HepG2 (cell line): Measurements from ENCODE around the gene ZNF616. TPM values are rescaled to one million over a fixed set of nuclear protein-coding genes. Genes with fewer than 3 reads are reported as not detected.
A peak's percentile ranks its signal among the peaks of the same experiment; 100 is the strongest.

Source experiments
- ASH2L ChIP-seq: fragments of 300-600, 200-600 bp; sonication (generic); IDR thresholded peaks from 2 replicates; pipeline ENCODE4 v1.7.0; 2017; ENCODE audit warnings: low read depth, mild to moderate bottlenecking, moderate library complexity, mixed read lengths, low read length; ENCODE audit not compliant: insufficient read length
- HOXA9 ChIP-seq: sonication (generic); formaldehyde crosslinking; IDR thresholded peaks from 2 replicates; pipeline ENCODE4 v1.8.1; 2022; ENCODE audit warnings: missing genetic modification reagents, mild to moderate bottlenecking, moderate library complexity, borderline replicate concordance
- KLF15 ChIP-seq: sonication (generic); formaldehyde crosslinking; IDR thresholded peaks from 2 replicates; pipeline ENCODE4 v1.8.1; 2023; ENCODE audit warnings: borderline replicate concordance, mild to moderate bottlenecking, inconsistent platforms, missing genetic modification reagents, mixed read lengths
- MXD4 ChIP-seq: IDR thresholded peaks from 2 replicates; pipeline ENCODE4 v1.6.1; 2016; ENCODE audit warnings: mild to moderate bottlenecking, missing biosample characterization, missing genetic modification reagents
- SIX4 ChIP-seq: sonication (generic); formaldehyde crosslinking; IDR thresholded peaks from 2 replicates; pipeline ENCODE4 v1.4.0; 2020; ENCODE audit warnings: missing genetic modification reagents
- TBX2 ChIP-seq: sonication (generic); formaldehyde crosslinking; IDR thresholded peaks from 2 replicates; pipeline ENCODE4 v1.5.0; 2020; ENCODE audit warnings: missing genetic modification reagents, mild to moderate bottlenecking, borderline replicate concordance
- TMF1 ChIP-seq: sonication (generic); formaldehyde crosslinking; IDR thresholded peaks from 2 replicates; pipeline ENCODE4 v1.8.1; 2022; ENCODE audit warnings: low read depth, missing genetic modification reagents
- ZFP37 ChIP-seq: sonication (generic); formaldehyde crosslinking; IDR thresholded peaks from 2 replicates; pipeline ENCODE4 v1.4.0; 2020; ENCODE audit warnings: missing genetic modification reagents, borderline replicate concordance
- ZKSCAN5 ChIP-seq: sonication (generic); formaldehyde crosslinking; IDR thresholded peaks from 2 replicates; pipeline ENCODE4 v1.5.1; 2020; ENCODE audit warnings: mild to moderate bottlenecking, missing genetic modification reagents
- ZMAT3 ChIP-seq: sonication (generic); formaldehyde crosslinking; conservative IDR thresholded peaks from 2 replicates; pipeline ENCODE4 v1.7.0; 2021; ENCODE audit warnings: missing genetic modification reagents
- ZNF235 ChIP-seq: sonication (generic); formaldehyde crosslinking; IDR thresholded peaks from 2 replicates; pipeline ENCODE4 v1.8.1; 2023; ENCODE audit warnings: mild to moderate bottlenecking, missing genetic modification reagents, borderline replicate concordance
- ZNF660 ChIP-seq: sonication (generic); formaldehyde crosslinking; IDR thresholded peaks from 2 replicates; pipeline ENCODE4 v1.5.1; 2020; ENCODE audit warnings: mild to moderate bottlenecking, low read depth, missing genetic modification reagents, borderline replicate concordance
- ZNF816 ChIP-seq: sonication (generic); formaldehyde crosslinking; IDR thresholded peaks from 2 replicates; pipeline ENCODE4 v1.8.0; 2022; ENCODE audit warnings: missing genetic modification reagents, mild to moderate bottlenecking, borderline replicate concordance
- polyA plus RNA-seq, 8 experiments: library from polyadenylated mRNA; depleted of rRNA in 3 of 8; stranded (reverse) in 7 of 8; unstranded in 1 of 8; fragments of >200 nt; fragmentation: Illumina TruSeq in 4 of 8; extraction: Trizol in 4 of 8; gene quantifications; 2 replicates each; pipeline versions ENCODE4 v1.2.1 to v1.2.3, GENCODE V29; 2011 to 2016; ENCODE audit warnings: low read depth in 4 of 8, missing spikeins in 1 of 8, mixed read lengths in 1 of 8; ENCODE audit not compliant: insufficient read depth in 1 of 8
- total RNA-seq, 5 experiments: library from RNA; depleted of rRNA; stranded (reverse); fragments of >200 nt; fragmentation: Illumina TruSeq; extraction: Trizol; gene quantifications; 2 replicates each; pipeline ENCODE4 v1.2.3, GENCODE V29; 2016; ENCODE audit warnings: low read depth in 1 of 5
- TF ChIP-seq, protein P1 (sequence below), 2 experiments: sonication (generic) in 1 of 2; formaldehyde crosslinking in 1 of 2; IDR thresholded peaks; 2 replicates each; pipeline versions ENCODE4 v1.4.0 to v1.6.1; 2016 to 2020; ENCODE audit warnings: borderline replicate concordance in 1 of 2, low read depth in 1 of 2, mild to moderate bottlenecking in 1 of 2, missing genetic modification reagents in 1 of 2
- TF ChIP-seq, protein P2 (sequence below): sonication (generic); formaldehyde crosslinking; IDR thresholded peaks from 2 replicates; pipeline ENCODE4 v1.4.0; 2020; ENCODE audit warnings: missing genetic modification reagents
- TF ChIP-seq, protein P3 (sequence below): sonication (generic); formaldehyde crosslinking; IDR thresholded peaks from 2 replicates; pipeline ENCODE4; 2020; ENCODE audit warnings: missing genetic modification reagents, mild to moderate bottlenecking, borderline replicate concordance
- TF ChIP-seq, protein P4 (sequence below): IDR thresholded peaks from 2 replicates; pipeline ENCODE4 v1.6.1; 2016

The ZNF616 gene
- total and polyA plus RNA-seq, 2 of the 13 experiments (the other 11 are each of a cell fraction or from before 2014, with no cell fraction given), result 2.2 to 10.4 TPM

DNA sequence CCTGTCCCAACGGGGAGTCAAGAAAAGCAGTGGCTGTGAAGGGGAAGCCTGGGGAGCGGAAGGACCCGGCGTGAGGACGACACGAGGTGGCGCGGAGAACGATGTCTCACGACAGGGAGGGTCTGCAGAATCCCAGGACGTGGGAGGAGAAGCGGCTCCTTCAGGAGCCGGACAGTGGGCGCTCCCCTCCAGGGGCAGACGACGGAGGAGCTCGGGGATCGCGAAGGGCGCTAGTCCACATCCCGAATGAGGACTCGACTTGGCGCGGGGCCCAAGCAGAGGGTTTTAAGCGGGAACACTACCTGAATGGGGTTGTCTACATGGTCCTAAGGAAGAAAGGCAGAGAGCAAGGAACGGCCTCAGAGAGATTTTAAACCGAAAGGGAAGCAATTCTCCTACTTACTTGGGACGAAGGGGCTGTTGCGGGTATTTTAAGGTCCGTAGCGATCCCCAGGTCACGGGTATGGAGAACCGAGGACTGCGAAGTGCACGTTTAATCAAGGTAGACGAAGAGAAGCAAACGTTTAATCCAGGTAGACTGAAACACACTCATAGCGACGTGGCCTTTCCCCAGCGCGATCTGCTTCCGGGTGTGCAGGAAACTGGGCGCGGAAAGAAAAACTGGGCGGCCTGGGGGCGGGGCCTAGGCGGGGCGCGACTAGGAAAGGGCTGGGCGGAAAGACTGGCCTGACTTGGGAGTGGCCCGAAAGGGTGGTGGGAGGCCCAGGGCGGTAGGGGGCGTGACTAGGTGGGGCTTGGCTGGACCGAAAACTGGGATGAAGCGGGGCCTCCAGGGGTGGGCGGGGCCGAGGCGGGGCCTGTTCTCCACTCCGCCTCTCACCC lies 44.3 kb downstream of the ZNF616 start, which contains the start of gene ZNF841 (continued):
- TF ChIP-seq, protein P1, sequence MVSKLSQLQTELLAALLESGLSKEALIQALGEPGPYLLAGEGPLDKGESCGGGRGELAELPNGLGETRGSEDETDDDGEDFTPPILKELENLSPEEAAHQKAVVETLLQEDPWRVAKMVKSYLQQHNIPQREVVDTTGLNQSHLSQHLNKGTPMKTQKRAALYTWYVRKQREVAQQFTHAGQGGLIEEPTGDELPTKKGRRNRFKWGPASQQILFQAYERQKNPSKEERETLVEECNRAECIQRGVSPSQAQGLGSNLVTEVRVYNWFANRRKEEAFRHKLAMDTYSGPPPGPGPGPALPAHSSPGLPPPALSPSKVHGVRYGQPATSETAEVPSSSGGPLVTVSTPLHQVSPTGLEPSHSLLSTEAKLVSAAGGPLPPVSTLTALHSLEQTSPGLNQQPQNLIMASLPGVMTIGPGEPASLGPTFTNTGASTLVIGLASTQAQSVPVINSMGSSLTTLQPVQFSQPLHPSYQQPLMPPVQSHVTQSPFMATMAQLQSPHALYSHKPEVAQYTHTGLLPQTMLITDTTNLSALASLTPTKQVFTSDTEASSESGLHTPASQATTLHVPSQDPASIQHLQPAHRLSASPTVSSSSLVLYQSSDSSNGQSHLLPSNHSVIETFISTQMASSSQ (IDR thresholded peaks at IDR 0.05; ENCODE audit: low read depth), result no peak
- TF ChIP-seq, protein P1 (CRISPR knock-in tag; IDR thresholded peaks at IDR 0.05; ENCODE audit: borderline replicate concordance), result no peak
- TF ChIP-seq SIX4 (CRISPR knock-in tag), result no peak
- TF ChIP-seq HOXA9 (CRISPR knock-in tag), result no peak
- no peak for TF ChIP-seq TBX2 (CRISPR knock-in tag)
- TF ChIP-seq, protein P2, sequence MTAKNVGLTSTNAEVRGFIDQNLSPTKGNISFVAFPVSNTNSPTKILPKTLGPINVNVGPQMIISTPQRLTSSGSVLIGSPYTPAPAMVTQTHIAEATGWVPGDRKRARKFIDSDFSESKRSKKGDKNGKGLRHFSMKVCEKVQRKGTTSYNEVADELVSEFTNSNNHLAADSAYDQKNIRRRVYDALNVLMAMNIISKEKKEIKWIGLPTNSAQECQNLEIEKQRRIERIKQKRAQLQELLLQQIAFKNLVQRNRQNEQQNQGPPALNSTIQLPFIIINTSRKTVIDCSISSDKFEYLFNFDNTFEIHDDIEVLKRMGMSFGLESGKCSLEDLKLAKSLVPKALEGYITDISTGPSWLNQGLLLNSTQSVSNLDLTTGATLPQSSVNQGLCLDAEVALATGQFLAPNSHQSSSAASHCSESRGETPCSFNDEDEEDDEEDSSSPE (CRISPR knock-in tag), result 0 out of 2 replicates have a peak, but pooled peaks have one; percentile 18
- no peak for TF ChIP-seq ZNF235 (CRISPR knock-in tag)
- TF ChIP-seq ZNF816 (CRISPR knock-in tag), result 0 out of 2 replicates have a peak, but pooled peaks have one; percentile 31
- no peak for TF ChIP-seq ZNF660 (CRISPR knock-in tag)
- TF ChIP-seq ZFP37 (CRISPR knock-in tag), result 0 out of 2 replicates have a peak, but pooled peaks have one; percentile 50
- 0 out of 2 replicates have a peak, but pooled peaks have one; percentile 58 for TF ChIP-seq MXD4
- TF ChIP-seq KLF15 (CRISPR knock-in tag), result no peak
- TF ChIP-seq ZMAT3 (CRISPR knock-in tag), result 0 out of 2 replicates have a peak, but pooled peaks have one; percentile 41
- TF ChIP-seq, protein P3, sequence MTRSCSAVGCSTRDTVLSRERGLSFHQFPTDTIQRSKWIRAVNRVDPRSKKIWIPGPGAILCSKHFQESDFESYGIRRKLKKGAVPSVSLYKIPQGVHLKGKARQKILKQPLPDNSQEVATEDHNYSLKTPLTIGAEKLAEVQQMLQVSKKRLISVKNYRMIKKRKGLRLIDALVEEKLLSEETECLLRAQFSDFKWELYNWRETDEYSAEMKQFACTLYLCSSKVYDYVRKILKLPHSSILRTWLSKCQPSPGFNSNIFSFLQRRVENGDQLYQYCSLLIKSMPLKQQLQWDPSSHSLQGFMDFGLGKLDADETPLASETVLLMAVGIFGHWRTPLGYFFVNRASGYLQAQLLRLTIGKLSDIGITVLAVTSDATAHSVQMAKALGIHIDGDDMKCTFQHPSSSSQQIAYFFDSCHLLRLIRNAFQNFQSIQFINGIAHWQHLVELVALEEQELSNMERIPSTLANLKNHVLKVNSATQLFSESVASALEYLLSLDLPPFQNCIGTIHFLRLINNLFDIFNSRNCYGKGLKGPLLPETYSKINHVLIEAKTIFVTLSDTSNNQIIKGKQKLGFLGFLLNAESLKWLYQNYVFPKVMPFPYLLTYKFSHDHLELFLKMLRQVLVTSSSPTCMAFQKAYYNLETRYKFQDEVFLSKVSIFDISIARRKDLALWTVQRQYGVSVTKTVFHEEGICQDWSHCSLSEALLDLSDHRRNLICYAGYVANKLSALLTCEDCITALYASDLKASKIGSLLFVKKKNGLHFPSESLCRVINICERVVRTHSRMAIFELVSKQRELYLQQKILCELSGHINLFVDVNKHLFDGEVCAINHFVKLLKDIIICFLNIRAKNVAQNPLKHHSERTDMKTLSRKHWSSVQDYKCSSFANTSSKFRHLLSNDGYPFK (CRISPR knock-in tag), result peak; percentile 30; the same call in 1 of the 2 replicates
- TF ChIP-seq TMF1 (CRISPR knock-in tag), result no peak
- TF ChIP-seq, protein P4, sequence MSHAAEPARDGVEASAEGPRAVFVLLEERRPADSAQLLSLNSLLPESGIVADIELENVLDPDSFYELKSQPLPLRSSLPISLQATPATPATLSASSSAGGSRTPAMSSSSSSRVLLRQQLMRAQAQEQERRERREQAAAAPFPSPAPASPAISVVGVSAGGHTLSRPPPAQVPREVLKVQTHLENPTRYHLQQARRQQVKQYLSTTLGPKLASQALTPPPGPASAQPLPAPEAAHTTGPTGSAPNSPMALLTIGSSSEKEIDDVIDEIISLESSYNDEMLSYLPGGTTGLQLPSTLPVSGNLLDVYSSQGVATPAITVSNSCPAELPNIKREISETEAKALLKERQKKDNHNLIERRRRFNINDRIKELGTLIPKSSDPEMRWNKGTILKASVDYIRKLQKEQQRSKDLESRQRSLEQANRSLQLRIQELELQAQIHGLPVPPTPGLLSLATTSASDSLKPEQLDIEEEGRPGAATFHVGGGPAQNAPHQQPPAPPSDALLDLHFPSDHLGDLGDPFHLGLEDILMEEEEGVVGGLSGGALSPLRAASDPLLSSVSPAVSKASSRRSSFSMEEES, result no peak
- TF ChIP-seq ASH2L, result peak; percentile 73
- TF ChIP-seq ZKSCAN5 (CRISPR knock-in tag), result no peak
